Mesothelial cell of epicardium (in vitro differentiated cells): Measurements from ENCODE around the gene LILRB5. TPM values are rescaled to one million over a fixed set of nuclear protein-coding genes. Genes with fewer than 3 reads are reported as not detected.
"Not testable (repeated sequence)": the region's sequence is repeated elsewhere in the genome, so short reads cannot be mapped to it uniquely, and the experiment has no call there.

ENCODE experiments used
- DNase-seq, 2 experiments: peaks; one replicate each; pipeline ENCODE4 v3.0.0; 2021; ENCODE audit warnings: low spot score in 2 of 2; ENCODE audit not compliant: unreplicated experiment in 2 of 2
- H3K27ac Mint-ChIP-seq: 2 replicates; pipeline ENCODE4 v1.8.0; 2021; ENCODE audit warnings: mixed read lengths
- H3K27me3 Mint-ChIP-seq: 2 replicates; pipeline ENCODE4 v1.8.0; 2021; ENCODE audit warnings: low read depth, mixed read lengths
- H3K36me3 Mint-ChIP-seq: 2 replicates; pipeline ENCODE4 v1.8.0; 2021; ENCODE audit warnings: mixed read lengths
- H3K4me1 Mint-ChIP-seq: 2 replicates; pipeline ENCODE4 v1.8.0; 2021; ENCODE audit warnings: mixed read lengths
- H3K4me3 Mint-ChIP-seq: 2 replicates; pipeline ENCODE4 v1.8.0; 2021; ENCODE audit warnings: mild to moderate bottlenecking, moderate library complexity, mixed read lengths
- H3K9me3 Mint-ChIP-seq: 2 replicates; pipeline ENCODE4 v1.8.0; 2021; ENCODE audit warnings: mixed read lengths
- CTCF ChIP-seq: fragments of 200-600 bp; sonication (generic); IDR thresholded peaks from one replicate; pipeline ENCODE4 v1.5.0; 2021; ENCODE audit warnings: antibody characterized with exemption; ENCODE audit not compliant: unreplicated experiment
- total RNA-seq: library from RNA; stranded (reverse); gene quantifications from 3 replicates; pipeline ENCODE4 v1.2.1, GENCODE V29; 2021

The LILRB5 gene
- total RNA-seq, 1 donor from 2014 or later, result not detected

DNA sequence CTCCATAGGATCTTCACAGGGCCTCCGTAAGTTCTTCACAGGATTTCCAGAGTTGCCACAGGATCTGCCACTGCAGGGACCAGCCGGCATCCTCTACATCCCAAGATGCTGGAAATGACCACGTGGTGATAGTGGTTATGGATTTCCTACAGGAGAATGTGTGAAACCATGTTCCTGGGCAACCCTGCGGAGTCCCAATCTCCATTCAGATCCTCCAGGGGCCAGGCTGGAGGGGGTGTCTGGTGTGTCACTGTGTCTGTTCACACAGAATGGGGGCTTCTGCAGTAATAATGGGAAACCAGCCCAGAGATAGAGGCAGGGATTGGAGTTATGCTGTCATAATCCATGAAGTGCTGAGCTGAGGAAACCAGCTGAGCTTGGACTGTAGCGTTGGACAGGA, 23.1 kb downstream of the LILRB5 start:
- H3K36me3 Mint-ChIP-seq, result no peaks in the 10 kb centered on the region
- H3K27me3 Mint-ChIP-seq, result peaks cover 75% of the 10 kb centered on the region
- H3K4me3 Mint-ChIP-seq, result no peak overlapping the region
- no peak overlapping the region for H3K27ac Mint-ChIP-seq
- no peak for TF ChIP-seq CTCF
- H3K9me3 Mint-ChIP-seq, result peaks cover 12% of the 10 kb centered on the region
- no peaks in the 10 kb centered on the region for H3K4me1 Mint-ChIP-seq
- DNase-seq, result no peak

DNA sequence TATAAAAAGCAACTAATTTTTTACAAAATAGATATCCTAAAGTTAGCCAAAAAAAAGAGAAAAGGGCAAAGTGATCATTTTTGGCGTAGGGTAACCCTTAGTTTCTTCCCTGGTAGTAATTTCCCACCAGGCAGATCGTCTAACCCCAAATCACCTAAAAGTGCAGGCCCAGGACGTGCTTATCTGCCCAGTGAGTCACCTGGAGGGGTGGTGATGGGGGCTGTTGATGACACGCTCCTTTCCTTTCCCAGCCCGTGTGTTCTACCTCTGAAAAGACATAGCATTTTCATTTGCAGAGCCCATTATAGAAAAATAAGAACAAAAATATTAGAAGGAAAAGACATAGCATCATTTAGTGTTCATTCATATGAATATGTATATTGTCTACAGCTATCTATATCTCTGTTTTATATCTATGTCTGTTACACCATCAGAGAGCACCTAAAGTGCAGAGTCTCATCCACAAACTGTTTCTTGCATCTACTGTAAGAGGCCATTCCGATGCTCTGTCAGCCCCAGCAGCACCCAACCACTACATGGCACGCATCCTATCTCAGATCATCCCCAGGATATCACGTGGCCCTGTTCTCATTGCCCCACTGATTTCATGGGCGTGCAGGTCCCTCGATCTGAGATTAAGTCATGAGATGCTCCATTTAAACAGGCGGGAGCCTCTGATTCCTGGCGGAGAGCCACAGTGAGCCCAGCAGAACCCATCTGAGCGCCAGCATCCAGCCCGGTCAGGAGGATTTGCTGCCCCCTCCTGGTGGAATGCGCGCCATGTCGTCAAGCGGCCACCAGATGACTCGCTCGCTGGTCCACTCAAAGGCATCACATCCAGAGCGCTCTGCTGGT, 25.8 kb downstream of the LILRB5 start:
- peaks cover 60% of the 10 kb centered on the region for H3K27me3 Mint-ChIP-seq
- peak; percentile 93 for TF ChIP-seq CTCF
- H3K4me3 Mint-ChIP-seq, result no peak overlapping the region
- H3K36me3 Mint-ChIP-seq, result no peaks in the 10 kb centered on the region
- no peaks in the 10 kb centered on the region for H3K4me1 Mint-ChIP-seq
- DNase-seq, result peak; percentile 76 to 94
- H3K9me3 Mint-ChIP-seq, result peaks cover 18% of the 10 kb centered on the region
- H3K27ac Mint-ChIP-seq, result no peak overlapping the region

DNA sequence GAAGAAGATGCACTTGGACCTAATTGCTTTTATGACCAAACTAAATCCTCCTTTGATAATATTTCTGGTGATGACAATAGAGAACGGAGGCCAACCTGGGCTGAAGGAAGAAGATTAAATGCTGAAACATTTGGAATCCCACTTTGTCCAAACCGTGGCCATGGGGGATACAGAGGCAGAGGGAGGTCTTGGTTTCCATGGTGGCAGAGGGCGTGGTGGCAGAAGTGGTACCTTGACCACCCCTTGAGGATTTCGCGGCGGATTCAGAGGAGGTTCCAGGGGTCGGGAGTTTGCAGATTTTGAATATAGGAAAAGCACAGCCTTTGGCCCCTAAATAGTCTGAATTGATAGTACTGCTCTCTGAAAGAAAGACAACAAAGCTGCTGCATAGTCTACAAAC, 27.0 kb downstream of the LILRB5 start:
- Mint-ChIP-seq H3K27me3 (peaks cover 51% of the 10 kb centered on the region), H3K4me1 (no peaks in the 10 kb centered on the region), H3K36me3 (no peaks in the 10 kb centered on the region), H3K9me3 (peaks cover 17% of the 10 kb centered on the region), H3K4me3 (no peak overlapping the region), H3K27ac (no peak overlapping the region)
- TF ChIP-seq CTCF, result no peak
- no peak for DNase-seq

GRCh38 chr19:54229146-54229545, 27.9 kb downstream of the LILRB5 start:
- TF ChIP-seq CTCF, result no peak
- Mint-ChIP-seq H3K9me3 (peaks cover 11% of the 10 kb centered on the region), H3K27me3 (peaks cover 46% of the 10 kb centered on the region), H3K36me3 (no peaks in the 10 kb centered on the region), H3K27ac (no peak overlapping the region), H3K4me1 (no peaks in the 10 kb centered on the region), H3K4me3 (no peak overlapping the region)
- DNase-seq, result no peak

DNA sequence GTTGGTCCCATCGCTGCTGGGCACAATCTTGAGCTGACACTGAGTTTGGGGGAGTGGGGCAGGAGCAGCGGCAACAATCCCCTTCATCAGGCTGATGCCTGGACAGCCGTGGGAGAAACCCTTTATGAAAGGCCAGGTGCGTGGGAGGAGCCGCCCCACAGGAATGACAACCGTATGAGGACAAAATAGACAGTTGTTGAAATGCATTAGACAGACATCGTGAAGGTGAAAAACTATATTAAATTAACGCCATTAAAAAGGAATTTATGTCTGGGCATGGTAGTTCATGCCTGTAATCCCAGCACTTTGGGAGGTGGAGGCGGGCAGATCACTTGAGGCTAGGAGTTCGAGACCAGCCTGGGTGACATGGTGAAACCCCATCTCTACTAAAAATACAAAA, 32.5 kb downstream of the LILRB5 start:
- H3K4me3 Mint-ChIP-seq, H3K27ac Mint-ChIP-seq: not testable (repeated sequence)
- peaks cover 11% of the 10 kb centered on the region for H3K4me1 Mint-ChIP-seq

DNA sequence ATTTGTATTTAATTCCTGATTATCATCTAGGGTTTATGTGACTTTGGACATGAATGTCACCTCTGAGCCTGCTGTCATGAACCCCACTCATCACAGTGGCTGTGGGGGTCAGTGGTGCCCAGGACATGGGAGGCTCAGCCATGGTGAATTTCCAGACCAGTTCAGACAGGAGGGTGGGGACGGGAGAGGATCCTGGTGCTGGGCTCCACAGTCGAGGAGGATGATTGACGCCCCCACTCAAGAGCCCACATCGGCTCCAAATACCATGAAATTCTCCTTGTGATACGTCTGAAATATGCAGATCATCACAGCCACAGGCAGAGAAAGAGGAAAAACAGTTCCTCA, 33.2 kb downstream of the LILRB5 start:
- H3K9me3 Mint-ChIP-seq, H3K36me3 Mint-ChIP-seq, H3K4me3 Mint-ChIP-seq, H3K27ac Mint-ChIP-seq, DNase-seq: not testable (repeated sequence)
- H3K4me1 Mint-ChIP-seq, result peaks cover 11% of the 10 kb centered on the region
- peaks cover 24% of the 10 kb centered on the region for H3K27me3 Mint-ChIP-seq

More for the DNA sequence above, 32.5 kb downstream of the LILRB5 start:
- H3K36me3 Mint-ChIP-seq, H3K9me3 Mint-ChIP-seq, DNase-seq: not testable (repeated sequence)
- H3K27me3 Mint-ChIP-seq, result peaks cover 28% of the 10 kb centered on the region

DNA sequence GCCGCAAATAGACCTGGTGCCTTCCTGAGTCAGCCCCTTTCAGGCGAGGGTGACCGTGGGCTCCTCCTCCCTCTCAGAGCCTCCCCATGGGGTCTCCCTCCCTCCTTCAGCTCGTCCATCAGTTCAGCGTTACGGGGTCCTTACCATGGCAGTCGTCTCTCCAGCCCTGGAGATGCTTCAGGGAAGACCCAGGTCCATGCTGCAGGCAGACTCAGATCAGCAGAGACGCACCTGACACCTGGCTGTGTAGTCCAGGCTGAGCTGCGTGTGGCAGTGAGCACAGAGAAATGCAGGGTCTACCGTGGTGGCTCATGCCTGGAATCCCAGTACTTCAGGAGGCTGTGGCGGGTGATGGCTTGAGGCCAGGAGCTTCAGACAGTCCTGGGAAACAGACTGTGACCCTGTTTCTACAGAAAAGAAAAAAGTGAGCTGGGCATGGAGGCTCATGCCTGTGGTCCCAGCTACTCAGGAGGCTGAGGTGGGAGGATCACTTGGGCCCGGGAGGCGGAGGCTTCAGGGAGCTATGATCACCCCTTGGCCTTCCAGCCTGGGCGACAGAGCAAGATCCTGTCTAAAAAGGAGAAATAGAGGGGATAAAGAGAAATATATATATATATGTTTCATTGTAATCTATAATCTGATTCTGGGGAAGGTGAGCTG, 33.7 kb downstream of the LILRB5 start:
- Mint-ChIP-seq H3K27me3 (peaks cover 22% of the 10 kb centered on the region), H3K27ac (peak overlapping the region; percentile 5), H3K4me1 (peaks cover 11% of the 10 kb centered on the region)
- not testable (repeated sequence) for DNase-seq, H3K9me3 Mint-ChIP-seq, H3K4me3 Mint-ChIP-seq, H3K36me3 Mint-ChIP-seq

GRCh38 chr19:54222474-54223276, 34.4 kb downstream of the LILRB5 start, which contains the start of gene LILRB3:
LILRB3 (minus strand) TSS chr19:54223007; CDS start chr19:54222976, 31 bp downstream.
- not testable (repeated sequence) for DNase-seq, H3K9me3 Mint-ChIP-seq, H3K36me3 Mint-ChIP-seq, H3K4me3 Mint-ChIP-seq
- peaks cover 18% of the 10 kb centered on the region for H3K27me3 Mint-ChIP-seq
- peaks cover 11% of the 10 kb centered on the region for H3K4me1 Mint-ChIP-seq
- peak within 1 kb of the TSS; percentile 5 for H3K27ac Mint-ChIP-seq

- H3K36me3 Mint-ChIP-seq, H3K27ac Mint-ChIP-seq, H3K9me3 Mint-ChIP-seq, H3K4me3 Mint-ChIP-seq, DNase-seq: not testable (repeated sequence)
- Mint-ChIP-seq H3K4me1 (peaks cover 11% of the 10 kb centered on the region), H3K27me3 (peaks cover 16% of the 10 kb centered on the region)
These were observed 35.1 kb downstream of the LILRB5 start for GRCh38 chr19:54221947-54222346.
